Liver (tissue), 9 donors: ENCODE results near the gene BST1. TPM values are rescaled to one million over a fixed set of nuclear protein-coding genes. Genes with fewer than 3 reads are reported as not detected.

Source experiments
- DNase-seq: peaks from one replicate; pipeline ENCODE4 v3.0.0-alpha.2; 2017; ENCODE audit warnings: low spot score
- H3K27ac ChIP-seq, 2 donors: one replicate each; pipeline ENCODE4 v1.7.0; 2013; ENCODE audit warnings: inconsistent platforms in 2 of 2, low read length in 2 of 2, control low read depth in 1 of 2, low read depth in 1 of 2, mild to moderate bottlenecking in 1 of 2
- H3K27me3 ChIP-seq, 4 donors: one replicate each; pipeline versions ENCODE4 v1.6.1 to v1.7.0; 2013; ENCODE audit warnings: low read length in 3 of 4, inconsistent platforms in 1 of 4, mild to moderate bottlenecking in 1 of 4, moderate library complexity in 1 of 4; ENCODE audit not compliant: control insufficient read depth in 4 of 4, insufficient read depth in 4 of 4
- H3K36me3 ChIP-seq, 4 donors: one replicate each; pipeline versions ENCODE4 v1.6.1 to v1.7.0; 2013; ENCODE audit warnings: low read length in 3 of 4, mild to moderate bottlenecking in 3 of 4, low read depth in 1 of 4, moderate library complexity in 1 of 4; ENCODE audit not compliant: control insufficient read depth in 4 of 4, insufficient read depth in 3 of 4
- H3K4me1 ChIP-seq, 4 donors: one replicate each; pipeline versions ENCODE4 v1.6.1 to v1.7.0; 2013; ENCODE audit warnings: low read length in 3 of 4, mild to moderate bottlenecking in 3 of 4, moderate library complexity in 1 of 4; ENCODE audit not compliant: control insufficient read depth in 4 of 4, insufficient read depth in 4 of 4
- H3K4me3 ChIP-seq, 3 donors: one replicate each; pipeline versions ENCODE4 v1.6.1 to v1.7.0; 2013; ENCODE audit warnings: low read length in 3 of 3, control low read depth in 1 of 3, low read depth in 1 of 3, mild to moderate bottlenecking in 1 of 3
- H3K9ac ChIP-seq, 2 donors: one replicate each; pipeline ENCODE4 v1.7.0; 2013; ENCODE audit warnings: low read length in 2 of 2, mild to moderate bottlenecking in 2 of 2, moderate library complexity in 2 of 2, control low read depth in 1 of 2, low read depth in 1 of 2
- H3K9me3 ChIP-seq, 4 donors: one replicate each; pipeline versions ENCODE4 v1.6.1 to v1.7.0; 2013; ENCODE audit warnings: low read length in 3 of 4; ENCODE audit not compliant: control insufficient read depth in 4 of 4
- EGR1 ChIP-seq, 2 donors: IDR thresholded peaks; 2 replicates each; pipeline ENCODE4 v1.6.1; 2016 to 2018; ENCODE audit warnings: antibody characterized with exemption in 2 of 2, low read depth in 2 of 2
- FOXA1 ChIP-seq: IDR thresholded peaks from 2 replicates; pipeline ENCODE4 v1.6.1; 2016; ENCODE audit warnings: antibody characterized with exemption
- FOXA2 ChIP-seq: IDR thresholded peaks from 2 replicates; pipeline ENCODE4 v1.6.1; 2016; ENCODE audit warnings: antibody characterized with exemption
- GABPA ChIP-seq, 2 donors: IDR thresholded peaks in 1 of 2; conservative IDR thresholded peaks in 1 of 2; 2 replicates each; pipeline ENCODE4 v1.6.1; 2016; ENCODE audit warnings: antibody characterized with exemption in 2 of 2, mild to moderate bottlenecking in 1 of 2, moderate library complexity in 1 of 2
- HNF4G ChIP-seq: IDR thresholded peaks from 2 replicates; pipeline ENCODE4 v1.6.1; 2016; ENCODE audit warnings: antibody characterized with exemption
- NR2F2 ChIP-seq: IDR thresholded peaks from 2 replicates; pipeline ENCODE4 v1.6.1; 2016; ENCODE audit warnings: antibody characterized with exemption
- RAD21 ChIP-seq, 2 donors: IDR thresholded peaks; 2 replicates each; pipeline ENCODE4 v1.6.1; 2016; ENCODE audit warnings: antibody characterized with exemption in 2 of 2, mild to moderate bottlenecking in 2 of 2
- REST ChIP-seq: IDR thresholded peaks from 2 replicates; pipeline ENCODE4 v1.6.1; 2016; ENCODE audit warnings: antibody characterized with exemption, mild to moderate bottlenecking
- TAF1 ChIP-seq: conservative IDR thresholded peaks from 2 replicates; pipeline ENCODE4 v1.6.1; 2016; ENCODE audit warnings: antibody characterized with exemption, mild to moderate bottlenecking
- YY1 ChIP-seq: IDR thresholded peaks from 2 replicates; pipeline ENCODE4 v1.6.1; 2016; ENCODE audit warnings: antibody characterized with exemption, mild to moderate bottlenecking
- ZBTB33 ChIP-seq: IDR thresholded peaks from 2 replicates; pipeline ENCODE4 v1.6.1; 2016; ENCODE audit warnings: antibody characterized with exemption
- WGBS: extraction: QIAGEN DNeasy Blood & Tissue Kit; methylation state at CpG from one replicate; pipeline ENCODE4 v1.1.7; 2013; 5-methylcytosine and 5-hydroxymethylcytosine counted together
- polyA plus RNA-seq, 2 donors: library from polyadenylated mRNA; stranded (reverse) in 1 of 2; unstranded in 1 of 2; fragments of 200-250 nt in 1 of 2; fragments of >200 nt in 1 of 2; fragmentation: Nextera tagmentation in 1 of 2; extraction: Ambion mirVana in 1 of 2; gene quantifications; one replicate each; pipeline versions ENCODE4 v1.2.1 to v1.2.3, GENCODE V29; 2013 to 2015
- total RNA-seq, 2 donors: library from RNA; depleted of rRNA; stranded (reverse); fragments of >200 nt; gene quantifications; one replicate each; pipeline ENCODE4 v1.2.3, GENCODE V29; 2014
- TF ChIP-seq, protein P1 (sequence below): fragments of 150-350 bp; IDR thresholded peaks from 2 replicates; pipeline ENCODE4 v1.5.1; 2017; ENCODE audit warnings: improper control_type of control experiment, low read depth, low read length; ENCODE audit not compliant: missing input control
- TF ChIP-seq, protein P2 (sequence below): IDR thresholded peaks from 2 replicates; pipeline ENCODE4 v1.6.1; 2016; ENCODE audit warnings: antibody characterized with exemption
- donor health status: healthy.
- donor health status: healthy.
- donor health status: healthy.
- donor health status: healthy.
- donor health status: healthy.

BST1 gene
- total and polyA plus RNA-seq, 4 donors = 3.7 to 13.2 (median 9.9) TPM

DNA sequence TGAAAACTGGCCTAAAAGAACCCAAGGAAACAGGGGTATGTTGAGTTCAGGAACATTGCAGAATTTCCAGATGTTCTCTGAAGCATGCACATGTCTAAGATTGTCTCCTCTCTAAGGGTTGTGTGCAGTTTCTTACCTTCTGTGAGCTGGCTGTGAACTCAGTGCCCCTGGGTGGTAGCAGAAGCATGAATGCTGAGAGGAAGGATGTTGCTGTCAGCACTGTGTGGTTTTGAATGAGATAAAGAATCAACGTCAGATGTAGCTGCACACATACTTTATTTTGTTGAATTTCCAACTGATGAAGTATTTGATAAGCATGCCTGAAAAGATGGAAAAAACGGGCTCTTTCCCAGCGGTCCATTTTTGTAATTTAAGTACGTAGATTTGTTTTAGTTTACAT is 51.5 kb downstream of the BST1 start:
- no peak for DNase-seq
- Histone ChIP-seq H3K9me3 (no peaks in the 10 kb centered on the region), H3K4me1 (no peaks in the 10 kb centered on the region), H3K36me3 (no peaks in the 10 kb centered on the region), H3K9ac (no peak overlapping the region), H3K27ac (no peak overlapping the region), H3K27me3 (no peaks in the 10 kb centered on the region), H3K4me3 (no peak overlapping the region)
- TF ChIP-seq NR2F2 (no peak), TAF1 (no peak), YY1 (no peak)
- WGBS = 69% methylated on average over 4 of the region's 4 CpGs

DNA sequence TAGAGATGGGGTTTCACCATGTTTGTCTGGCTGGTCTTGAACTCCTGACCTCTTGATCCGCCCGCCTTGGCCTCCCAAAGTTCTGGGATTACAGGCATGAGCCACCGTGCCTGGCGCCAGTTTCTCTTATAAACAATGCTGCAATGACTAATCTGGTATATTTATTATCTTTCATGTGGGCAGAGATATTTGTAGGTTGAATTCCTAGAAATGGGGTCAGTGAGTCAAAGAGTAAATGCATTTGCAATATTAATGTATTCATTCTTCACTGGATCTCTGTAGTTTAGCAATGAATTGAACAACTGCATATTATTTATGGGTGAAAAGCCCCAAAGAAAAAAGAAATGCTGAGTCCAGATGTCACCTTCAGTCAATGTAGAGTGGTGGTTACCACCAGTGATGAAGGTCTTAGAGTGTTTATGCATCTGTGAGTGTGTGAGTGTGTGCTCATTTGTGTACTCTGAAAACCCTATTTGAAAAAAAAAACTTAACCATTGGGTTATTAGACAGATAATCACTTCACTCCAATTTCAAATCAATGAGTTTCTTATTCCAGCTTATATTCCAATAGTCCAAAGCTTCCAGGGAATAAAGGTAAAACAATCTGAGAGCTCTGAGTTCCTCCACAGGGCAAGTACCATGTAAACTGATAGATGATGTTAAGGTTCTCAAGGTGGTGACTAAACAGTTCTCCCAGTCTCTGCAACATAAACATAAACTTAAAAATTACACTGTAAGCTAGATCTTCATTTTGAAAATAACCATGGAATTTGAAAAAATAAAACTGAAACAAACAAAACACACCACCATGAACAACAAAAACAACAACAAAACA is 52.7 kb downstream of the BST1 start:
- WGBS = 71% methylated on average over 4 of the region's 4 CpGs
- no peaks in the 10 kb centered on the region for H3K9me3 ChIP-seq
- no peak overlapping the region for H3K4me3 ChIP-seq

GRCh38 chr4:15756361-15756861 is 53.5 kb downstream of the BST1 start:
- WGBS = 75% methylated on average over 6 of the region's 6 CpGs
- Histone ChIP-seq H3K9ac (no peak overlapping the region), H3K27me3 (no peaks in the 10 kb centered on the region), H3K27ac (no peak overlapping the region), H3K36me3 (no peaks in the 10 kb centered on the region), H3K4me1 (peaks cover 0 to 1% (median 0%) of the 10 kb centered on the region in 4 donors), H3K4me3 (no peak overlapping the region), H3K9me3 (no peaks in the 10 kb centered on the region)
- no peak for DNase-seq
- TF ChIP-seq, protein P1, sequence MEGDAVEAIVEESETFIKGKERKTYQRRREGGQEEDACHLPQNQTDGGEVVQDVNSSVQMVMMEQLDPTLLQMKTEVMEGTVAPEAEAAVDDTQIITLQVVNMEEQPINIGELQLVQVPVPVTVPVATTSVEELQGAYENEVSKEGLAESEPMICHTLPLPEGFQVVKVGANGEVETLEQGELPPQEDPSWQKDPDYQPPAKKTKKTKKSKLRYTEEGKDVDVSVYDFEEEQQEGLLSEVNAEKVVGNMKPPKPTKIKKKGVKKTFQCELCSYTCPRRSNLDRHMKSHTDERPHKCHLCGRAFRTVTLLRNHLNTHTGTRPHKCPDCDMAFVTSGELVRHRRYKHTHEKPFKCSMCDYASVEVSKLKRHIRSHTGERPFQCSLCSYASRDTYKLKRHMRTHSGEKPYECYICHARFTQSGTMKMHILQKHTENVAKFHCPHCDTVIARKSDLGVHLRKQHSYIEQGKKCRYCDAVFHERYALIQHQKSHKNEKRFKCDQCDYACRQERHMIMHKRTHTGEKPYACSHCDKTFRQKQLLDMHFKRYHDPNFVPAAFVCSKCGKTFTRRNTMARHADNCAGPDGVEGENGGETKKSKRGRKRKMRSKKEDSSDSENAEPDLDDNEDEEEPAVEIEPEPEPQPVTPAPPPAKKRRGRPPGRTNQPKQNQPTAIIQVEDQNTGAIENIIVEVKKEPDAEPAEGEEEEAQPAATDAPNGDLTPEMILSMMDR = peak; percentile 11
- TF ChIP-seq ZBTB33 = no peak
- TF ChIP-seq RAD21 (IDR thresholded peaks at IDR 0.05) = peak in 1 of 2 donors; percentile 25

More for the DNA sequence above, 52.7 kb downstream of the BST1 start:
- TF ChIP-seq EGR1 (IDR thresholded peaks at IDR 0.05; ENCODE audit: low read depth in 2 of 2) (no peak), FOXA1 (no peak), REST (no peak), FOXA2 (no peak), GABPA (IDR thresholded peaks at IDR 0.05 in 1 of 2, conservative IDR thresholded peaks at IDR 0.05 in 1 of 2) (no peak), HNF4G (no peak)
- TF ChIP-seq, protein P2, sequence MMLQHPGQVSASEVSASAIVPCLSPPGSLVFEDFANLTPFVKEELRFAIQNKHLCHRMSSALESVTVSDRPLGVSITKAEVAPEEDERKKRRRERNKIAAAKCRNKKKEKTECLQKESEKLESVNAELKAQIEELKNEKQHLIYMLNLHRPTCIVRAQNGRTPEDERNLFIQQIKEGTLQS = no peak
- Histone ChIP-seq H3K9ac (no peak overlapping the region), H3K36me3 (no peaks in the 10 kb centered on the region), H3K27me3 (no peaks in the 10 kb centered on the region), H3K27ac (no peak overlapping the region), H3K4me1 (no peaks in the 10 kb centered on the region)
- DNase-seq = no peak
